ENCODE measurements around the gene ABCF1. TPM values are rescaled to one million over a fixed set of nuclear protein-coding genes. Genes with fewer than 3 reads are reported as not detected.

ABCF1 gene
- total and polyA plus RNA-seq, 9 of the 15 experiments (the other 6 are each of a cell fraction or from before 2014, with no cell fraction given), result 41.6 to 193 (median 102) TPM

GRCh38 chr6:30614044-30614842 lies 43.0 kb downstream of the ABCF1 start (continued):
- TF ChIP-seq ZNF609 (CRISPR knock-in tag; IDR thresholded peaks at IDR 0.05; ENCODE audit: borderline replicate concordance) (no peak), PHTF2 (CRISPR knock-in tag; IDR thresholded peaks at IDR 0.05) (peak; percentile 78; the same call in 1 of the 2 replicates), ZNF408 (CRISPR knock-in tag; IDR thresholded peaks at IDR 0.05; ENCODE audit: low read depth) (no peak), MYBL2 (IDR thresholded peaks at IDR 0.05; ENCODE audit: low read depth) (no peak), MYBL2 (CRISPR knock-in tag; IDR thresholded peaks at IDR 0.05; ENCODE audit: borderline replicate concordance) (no peak), CGGBP1 (CRISPR knock-in tag; IDR thresholded peaks at IDR 0.05) (no peak), PML (IDR thresholded peaks at IDR 0.05; ENCODE audit: low read length) (no peak), THRAP3 (IDR thresholded peaks at IDR 0.05; ENCODE audit: borderline replicate concordance) (peak; percentile 64; the same call in 1 of the 2 replicates), ZNF165 (CRISPR knock-in tag; IDR thresholded peaks at IDR 0.05; ENCODE audit: borderline replicate concordance) (no peak), MYNN (IDR thresholded peaks at IDR 0.05) (no peak; the same call in none of the 2 replicates), MYNN (CRISPR knock-in tag; IDR thresholded peaks at IDR 0.05) (no peak), LARP7 (IDR thresholded peaks at IDR 0.05) (0 out of 2 replicates have a peak, but pooled peaks have one; percentile 53), CEBPB (tag; IDR thresholded peaks at IDR 0.05) (no peak), FOXP1 (CRISPR knock-in tag; IDR thresholded peaks at IDR 0.05) (no peak), ZSCAN29 (IDR thresholded peaks at IDR 0.05) (no peak), ADNP (tag; IDR thresholded peaks at IDR 0.05) (no peak), CHD2 (IDR thresholded peaks at IDR 0.05; ENCODE audit: low read depth, low read length) (no peak), ZNF830 (CRISPR knock-in tag; IDR thresholded peaks at IDR 0.05) (peak; percentile 90), SMARCE1 (IDR thresholded peaks at IDR 0.05) (no peak), FOSL1 (tag; conservative IDR thresholded peaks at IDR 0.05) (no peak; the same call in 1 of the 2 replicates), HBP1 (CRISPR knock-in tag; IDR thresholded peaks at IDR 0.05) (peak; percentile 90), ZBTB2 (IDR thresholded peaks at IDR 0.05) (no peak)

Data from K562 (cell line).